A549 (cell line): ENCODE data around the gene TRAF3IP1. TPM values are rescaled to one million over a fixed set of nuclear protein-coding genes. Genes with fewer than 3 reads are reported as not detected.

Source experiments
- ATAC-seq, 2 experiments: fragments of 200-7000 bp in 1 of 2; fragments of >200 bp in 1 of 2; cut with Nextera tagmentation in 1 of 2; cut with Tn5 transposase in 1 of 2; 3 replicates each; pipeline versions ENCODE4 v1.8.0 to v1.9.1; 2018 to 2020; ENCODE audit warnings: mild to moderate bottlenecking in 1 of 2, moderate library complexity in 1 of 2
- CTCF ChIA-PET: fragments of 300-600 bp; sonication (Branson Sonifier 250); formaldehyde crosslinking; extraction: SDS; loops from one replicate; lab custom pipeline; 2021; ENCODE audit warnings: antibody characterized with exemption, inconsistent platforms; lab: Yijun Ruan, JAX
- POLR2A ChIA-PET: fragments of 350-600 bp; formaldehyde crosslinking; extraction: SDS; loops from one replicate; lab custom pipeline; 2021; ENCODE audit warnings: antibody characterized with exemption, inconsistent platforms; lab: Yijun Ruan, JAX
- DNase-seq, 2 experiments: peaks; one replicate each; pipeline versions ENCODE4 v3.0.0 to v3.0.0-alpha.2; 2011 to 2016; ENCODE audit warnings: low read depth in 1 of 2, low spot score in 1 of 2
- FAIRE-seq: peaks from 2 replicates; lab custom pipeline; 2011; peaks lifted over from hg19 to GRCh38; lab: Jason Lieb, UNC
- H3K27ac ChIP-seq, 2 experiments: fragments of >200 bp; sonication (Bioruptor Twin); formaldehyde crosslinking; 3 replicates each; pipeline ENCODE4 v1.5.1; 2016 to 2017
- H3K4me1 ChIP-seq: fragments of >200 bp; sonication (Bioruptor Twin); formaldehyde crosslinking; 3 replicates; pipeline ENCODE4 v1.6.1; 2016
- H3K4me2 ChIP-seq: fragments of >200 bp; sonication (Bioruptor Twin); formaldehyde crosslinking; 3 replicates; pipeline ENCODE4 v1.6.1; 2016
- H3K4me3 ChIP-seq: fragments of >200 bp; sonication (Bioruptor Twin); formaldehyde crosslinking; 3 replicates; pipeline ENCODE4 v1.5.1; 2016
- H3K9me3 ChIP-seq: fragments of >200 bp; sonication (Bioruptor Twin); formaldehyde crosslinking; 3 replicates; pipeline ENCODE4 v1.6.1; 2016
- BCL3 ChIP-seq: fragments of >200 bp; sonication (Bioruptor Twin); formaldehyde crosslinking; IDR thresholded peaks from 3 replicates; pipeline ENCODE4 v1.6.1; 2016
- BHLHE40 ChIP-seq: IDR thresholded peaks from 2 replicates; pipeline ENCODE4 v1.6.1; 2012; ENCODE audit warnings: low read depth, low read length, inconsistent platforms
- CBX2 ChIP-seq: fragments of 200-600 bp; sonication (generic); IDR thresholded peaks from 2 replicates; pipeline ENCODE4 v1.6.1; 2016; ENCODE audit warnings: low read depth, mild to moderate bottlenecking, borderline replicate concordance
- CBX8 ChIP-seq: fragments of 200-600 bp; sonication (generic); IDR thresholded peaks from 2 replicates; pipeline ENCODE4 v1.6.1; 2016
- ELK1 ChIP-seq: fragments of 150-350 bp; IDR thresholded peaks from 2 replicates; pipeline ENCODE4 v1.6.1; 2014; ENCODE audit warnings: low read depth, mild to moderate bottlenecking, low read length
- EP300 ChIP-seq, 2 experiments: fragments of >200 bp; sonication (Bioruptor Twin); formaldehyde crosslinking; IDR thresholded peaks; 2 replicates in 1 of 2; 3 replicates in 1 of 2; pipeline ENCODE4 v1.6.1; 2016 to 2017
- ESRRA ChIP-seq: fragments of 150-350 bp; IDR thresholded peaks from 2 replicates; pipeline ENCODE4 v1.6.1; 2014; ENCODE audit warnings: mild to moderate bottlenecking, low read length, borderline replicate concordance
- FOSB ChIP-seq: fragments of 250-450 bp; sonication (Bioruptor Pico); IDR thresholded peaks from 2 replicates; pipeline ENCODE4 v1.5.0; 2020; ENCODE audit warnings: mild to moderate bottlenecking, moderate library complexity
- HDAC2 ChIP-seq: fragments of 200-600 bp; sonication (generic); IDR thresholded peaks from 2 replicates; pipeline ENCODE4 v1.6.1; 2016
- HOXB5 ChIP-seq: fragments of 250-450 bp; sonication (Bioruptor Pico); IDR thresholded peaks from 2 replicates; pipeline ENCODE4 v1.5.0; 2020; ENCODE audit warnings: mild to moderate bottlenecking, moderate library complexity
- KDM5A ChIP-seq: fragments of 200-600 bp; sonication (generic); IDR thresholded peaks from 2 replicates; pipeline ENCODE4 v1.6.1; 2016; ENCODE audit warnings: antibody characterized with exemption, mild to moderate bottlenecking
- MAFK ChIP-seq: fragments of 450-650 bp; IDR thresholded peaks from 2 replicates; pipeline ENCODE4 v1.6.1; 2014; ENCODE audit not compliant: partially characterized antibody
- MYC ChIP-seq: IDR thresholded peaks from 2 replicates; pipeline ENCODE4 v1.6.1; 2012; ENCODE audit warnings: mild to moderate bottlenecking, inconsistent platforms, low read length, improper control_type of control experiment, borderline replicate concordance
- NFE2L2 ChIP-seq: fragments of 150-350 bp; conservative IDR thresholded peaks from 2 replicates; pipeline ENCODE4 v1.6.1; 2014; ENCODE audit warnings: low read length
- NPAS2 ChIP-seq: fragments of 250-450 bp; sonication (Bioruptor Pico); IDR thresholded peaks from 2 replicates; pipeline ENCODE4 v1.8.0; 2022; ENCODE audit warnings: mild to moderate bottlenecking, moderate library complexity, borderline replicate concordance
- POLR2A ChIP-seq: IDR thresholded peaks from 2 replicates; pipeline ENCODE4 v1.6.1; 2012; ENCODE audit warnings: mild to moderate bottlenecking, low read length
- POLR2AphosphoS2 ChIP-seq: conservative IDR thresholded peaks from 2 replicates; pipeline ENCODE4 v1.6.1; 2012; ENCODE audit warnings: low read length, improper control_type of control experiment, inconsistent platforms
- RAD21 ChIP-seq, 2 experiments: fragments of >200 bp in 1 of 2; sonication (Bioruptor Twin) in 1 of 2; formaldehyde crosslinking in 1 of 2; IDR thresholded peaks in 1 of 2; conservative IDR thresholded peaks in 1 of 2; 2 replicates in 1 of 2; 3 replicates in 1 of 2; pipeline ENCODE4 v1.6.1; 2012 to 2018; ENCODE audit warnings: inconsistent platforms in 1 of 2
- RARB ChIP-seq: fragments of 250-450 bp; sonication (Bioruptor Pico); IDR thresholded peaks from 2 replicates; pipeline ENCODE4 v1.8.0; 2021; ENCODE audit warnings: mild to moderate bottlenecking, moderate library complexity
- RCOR1 ChIP-seq: fragments of 150-350 bp; IDR thresholded peaks from 2 replicates; pipeline ENCODE4 v1.6.1; 2014; ENCODE audit warnings: antibody characterized with exemption, low read length, low read depth
- RNF2 ChIP-seq: fragments of 200-600 bp; sonication (generic); IDR thresholded peaks from 2 replicates; pipeline ENCODE4 v1.6.1; 2016; ENCODE audit warnings: low read depth, mild to moderate bottlenecking, antibody characterized with exemption, moderate library complexity, borderline replicate concordance
- SMC3 ChIP-seq: fragments of >200 bp; sonication (Bioruptor Twin); formaldehyde crosslinking; IDR thresholded peaks from 3 replicates; pipeline ENCODE4 v1.6.1; 2018; ENCODE audit warnings: inconsistent platforms
- TP53 ChIP-seq: fragments of 250-450 bp; sonication (Bioruptor Pico); IDR thresholded peaks from 2 replicates; pipeline ENCODE4 v1.5.0; 2021; ENCODE audit warnings: mild to moderate bottlenecking, moderate library complexity
- ZFP36 ChIP-seq: fragments of 450-650 bp; IDR thresholded peaks from 2 replicates; pipeline ENCODE4 v1.6.1; 2014; ENCODE audit warnings: borderline replicate concordance; ENCODE audit not compliant: partially characterized antibody
- ZNF302 ChIP-seq: fragments of 250-450 bp; sonication (Bioruptor Pico); IDR thresholded peaks from 2 replicates; pipeline ENCODE4 v1.9.0; 2021; ENCODE audit warnings: inconsistent platforms, mild to moderate bottlenecking, moderate library complexity
- WGBS: methylation state at CpG from one replicate; pipeline ENCODE4 v1.1.6; 2017; ENCODE audit errors: missing lambda C conversion rate; 5-methylcytosine and 5-hydroxymethylcytosine counted together
- polyA plus RNA-seq, 4 experiments: library from polyadenylated mRNA; depleted of rRNA in 3 of 4; stranded (reverse); fragments of >200 nt; fragmentation: RNase III in 1 of 4; extraction: RNeasy Plus Mini Kit Qiagen cat#74134 plus additional on column Dnase treatment in 1 of 4; gene quantifications; 2 replicates in 3 of 4; 3 replicates in 1 of 4; pipeline ENCODE4 v1.2.3, GENCODE V29; 2011 to 2017
- TF ChIP-seq, protein P1 (sequence below): fragments of 250-450 bp; sonication (Bioruptor Pico); IDR thresholded peaks from 2 replicates; pipeline ENCODE4 v1.5.0; 2021; ENCODE audit warnings: mild to moderate bottlenecking, moderate library complexity, borderline replicate concordance
- TF ChIP-seq, protein P2 (sequence below): fragments of 250-450 bp; sonication (Bioruptor Pico); IDR thresholded peaks from 2 replicates; pipeline ENCODE4 v1.5.0; 2020; ENCODE audit warnings: low read depth, mild to moderate bottlenecking, moderate library complexity

The TRAF3IP1 gene
- polyA plus RNA-seq, 2 of the 4 experiments (the other 2 are of a cell fraction): 10.6 to 19.2 TPM

GRCh38 chr2:238339814-238340213 lies 19.5 kb downstream of the TRAF3IP1 start (continued):
- peak; percentile 74 for TF ChIP-seq SMC3
- no peak for TF ChIP-seq FOSB
- no peak for TF ChIP-seq TP53
- no peak for TF ChIP-seq ZFP36
- TF ChIP-seq MAFK: no peak
- TF ChIP-seq BHLHE40: no peak

- Histone ChIP-seq H3K27ac (no peak overlapping the region), H3K4me1 (peaks cover 6% of the 10 kb centered on the region; the same call in 2 of the 3 replicates), H3K9me3 (no peaks in the 10 kb centered on the region), H3K4me3 (no peak overlapping the region), H3K4me2 (no peak overlapping the region)
- TF ChIP-seq POLR2AphosphoS2: no peak
- TF ChIP-seq RARB: no peak
- no peak for TF ChIP-seq POLR2A
- TF ChIP-seq FOSB: no peak
- no peak for TF ChIP-seq ELK1
- TF ChIP-seq ZNF302 (CRISPR knock-in tag): no peak
- TF ChIP-seq NPAS2 (CRISPR knock-in tag): no peak
- ATAC-seq (no peak), FAIRE-seq (no peak), DNase-seq (no peak)
- 89% methylated on average over 9 of the region's 9 CpGs for WGBS
- CTCF ChIA-PET: interaction anchor here (0.8 to 3.9 kb wide), 8 partner anchors 11 to 86 kb away, joined by 3 to 27 read pairs (median 8); partner anchors contain the start of gene TRAF3IP1
- POLR2A ChIA-PET: interaction anchor here (0.6 kb wide), 1 partner anchor 493 kb away, joined by 3 read pairs; no protein-coding TSS in a partner anchor
These were observed 21.2 kb downstream of the TRAF3IP1 start for GRCh38 chr2:238341536-238341935.

DNA sequence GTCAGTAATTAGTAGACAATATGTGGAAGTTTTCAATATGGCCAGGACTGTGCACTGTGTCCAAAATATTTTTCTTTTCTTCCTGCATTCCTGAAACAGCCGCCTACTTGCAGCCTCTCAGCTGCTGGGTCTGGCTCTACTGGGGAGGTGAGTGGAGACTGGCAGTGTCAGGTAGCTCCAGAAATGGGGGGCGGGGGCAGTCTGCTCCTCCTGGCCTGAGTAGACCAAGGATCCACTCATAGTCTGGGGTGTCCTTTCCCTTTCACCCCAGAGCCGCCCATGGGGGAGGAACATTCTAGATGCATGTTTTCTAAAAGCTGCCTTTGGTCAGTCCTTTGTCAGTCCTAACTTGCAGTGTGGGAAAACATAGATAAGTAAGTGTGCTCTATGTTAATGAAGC lies 23.7 kb downstream of the TRAF3IP1 start:
- Histone ChIP-seq H3K4me3 (no peak overlapping the region), H3K27ac (no peak overlapping the region), H3K9me3 (no peaks in the 10 kb centered on the region), H3K4me1 (peaks cover 6% of the 10 kb centered on the region; the same call in 2 of the 3 replicates), H3K4me2 (no peak overlapping the region)
- ATAC-seq (no peak), FAIRE-seq (no peak), DNase-seq (no peak)
- 83% methylated on average over 3 of the region's 3 CpGs for WGBS
- ChIA-PET POLR2A (no interaction called here), CTCF (interaction anchor here (0.8 to 1.1 kb wide), 3 partner anchors 14 to 87 kb away, joined by 3 to 5 read pairs (median 4); no protein-coding TSS in a partner anchor)
- TF ChIP-seq, protein P1, sequence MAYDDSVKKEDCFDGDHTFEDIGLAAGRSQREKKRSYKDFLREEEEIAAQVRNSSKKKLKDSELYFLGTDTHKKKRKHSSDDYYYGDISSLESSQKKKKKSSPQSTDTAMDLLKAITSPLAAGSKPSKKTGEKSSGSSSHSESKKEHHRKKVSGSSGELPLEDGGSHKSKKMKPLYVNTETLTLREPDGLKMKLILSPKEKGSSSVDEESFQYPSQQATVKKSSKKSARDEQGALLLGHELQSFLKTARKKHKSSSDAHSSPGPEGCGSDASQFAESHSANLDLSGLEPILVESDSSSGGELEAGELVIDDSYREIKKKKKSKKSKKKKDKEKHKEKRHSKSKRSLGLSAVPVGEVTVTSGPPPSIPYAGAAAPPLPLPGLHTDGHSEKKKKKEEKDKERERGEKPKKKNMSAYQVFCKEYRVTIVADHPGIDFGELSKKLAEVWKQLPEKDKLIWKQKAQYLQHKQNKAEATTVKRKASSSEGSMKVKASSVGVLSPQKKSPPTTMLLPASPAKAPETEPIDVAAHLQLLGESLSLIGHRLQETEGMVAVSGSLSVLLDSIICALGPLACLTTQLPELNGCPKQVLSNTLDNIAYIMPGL: no peak
- TF ChIP-seq CBX8: no peak
- TF ChIP-seq, protein P2, sequence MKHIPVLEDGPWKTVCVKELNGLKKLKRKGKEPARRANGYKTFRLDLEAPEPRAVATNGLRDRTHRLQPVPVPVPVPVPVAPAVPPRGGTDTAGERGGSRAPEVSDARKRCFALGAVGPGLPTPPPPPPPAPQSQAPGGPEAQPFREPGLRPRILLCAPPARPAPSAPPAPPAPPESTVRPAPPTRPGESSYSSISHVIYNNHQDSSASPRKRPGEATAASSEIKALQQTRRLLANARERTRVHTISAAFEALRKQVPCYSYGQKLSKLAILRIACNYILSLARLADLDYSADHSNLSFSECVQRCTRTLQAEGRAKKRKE (CRISPR knock-in tag): no peak
- TF ChIP-seq RAD21 (conservative IDR thresholded peaks at IDR 0.05 in 1 of 2, IDR thresholded peaks at IDR 0.05 in 1 of 2): no peak
- TF ChIP-seq NFE2L2: no peak

DNA sequence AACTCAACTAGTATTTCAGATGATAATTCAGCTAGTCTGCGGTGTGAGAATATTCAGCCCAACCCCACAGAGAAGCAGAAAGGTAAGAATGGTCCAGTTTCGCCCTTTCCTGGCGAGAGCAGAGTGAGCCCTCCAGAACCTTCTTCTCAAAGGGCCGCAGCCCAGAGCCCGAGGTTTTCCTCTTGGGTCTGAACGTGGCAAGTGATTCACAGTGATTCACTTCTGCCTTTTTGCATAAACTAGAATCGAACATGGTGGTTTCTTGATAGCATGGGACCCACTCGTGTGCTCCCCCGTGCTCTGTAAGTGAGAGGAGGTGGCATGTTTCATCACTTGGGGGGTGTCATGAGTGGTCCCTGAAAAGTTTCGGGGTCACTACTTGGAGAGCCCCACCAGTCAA lies 24.2 kb downstream of the TRAF3IP1 start:
- ChIA-PET CTCF (interaction anchor here (0.8 to 1.1 kb wide), 4 partner anchors 12 to 89 kb away, joined by 3 to 5 read pairs (median 4); no protein-coding TSS in a partner anchor), POLR2A (no interaction called here)
- FAIRE-seq (no peak), ATAC-seq (no peak), DNase-seq (no peak)
- Histone ChIP-seq H3K4me1 (peaks cover 2% of the 10 kb centered on the region; the same call in 2 of the 3 replicates), H3K4me3 (no peak overlapping the region), H3K4me2 (no peak overlapping the region), H3K27ac (no peak overlapping the region), H3K9me3 (no peaks in the 10 kb centered on the region)
- WGBS: 86% methylated on average over 10 of the region's 10 CpGs
- TF ChIP-seq CBX2 (no peak), ESRRA (no peak), RNF2 (no peak), ELK1 (no peak), POLR2AphosphoS2 (no peak), RCOR1 (no peak), HDAC2 (no peak), BCL3 (no peak), HOXB5 (CRISPR knock-in tag) (no peak), MYC (no peak), SMC3 (no peak), EP300 (IDR thresholded peaks at IDR 0.05) (no peak), KDM5A (no peak), FOSB (no peak)
